DMS79 (cell line): ENCODE results near the gene PDLIM5.
"Not testable (repeated sequence)": the region's sequence is repeated elsewhere in the genome, so short reads cannot be mapped to it uniquely, and the experiment has no call there.

Source experiments
- DNase-seq: peaks from one replicate; lab custom pipeline; 2025; lab: John Stamatoyannopoulos, UW

PDLIM5 gene

GRCh38 chr4:94598758-94599157 lies 147.0 kb downstream of the PDLIM5 start:
- DNase-seq: no peak

GRCh38 chr4:94603170-94603747 lies 151.5 kb downstream of the PDLIM5 start:
- no peak for DNase-seq

- DNase-seq: no peak
Measured at GRCh38 chr4:94605241-94605805, 153.6 kb downstream of the PDLIM5 start.

- DNase-seq: no peak
Measured at GRCh38 chr4:94610145-94610544, 158.4 kb downstream of the PDLIM5 start.

GRCh38 chr4:94613248-94613647 lies 161.5 kb downstream of the PDLIM5 start:
- DNase-seq: no peak

- no peak for DNase-seq
Measured at GRCh38 chr4:94615451-94615850, 163.7 kb downstream of the PDLIM5 start.

- no peak for DNase-seq
Measured at GRCh38 chr4:94621491-94622080, 169.8 kb downstream of the PDLIM5 start.

GRCh38 chr4:94623126-94623911 lies 171.6 kb downstream of the PDLIM5 start:
- no peak for DNase-seq

GRCh38 chr4:94626942-94627341 lies 175.2 kb downstream of the PDLIM5 start:
- no peak for DNase-seq

- not testable (repeated sequence) for DNase-seq
Measured at GRCh38 chr4:94629058-94629457, 177.3 kb downstream of the PDLIM5 start.

- no peak for DNase-seq
Measured at GRCh38 chr4:94629837-94630236, 178.1 kb downstream of the PDLIM5 start.

GRCh38 chr4:94634271-94634670 lies 182.5 kb downstream of the PDLIM5 start:
- no peak for DNase-seq

GRCh38 chr4:94635177-94635576 lies 183.4 kb downstream of the PDLIM5 start:
- no peak for DNase-seq

GRCh38 chr4:94636004-94636403 lies 184.3 kb downstream of the PDLIM5 start:
- no peak for DNase-seq

- DNase-seq: no peak
Measured at GRCh38 chr4:94639298-94639697, 187.6 kb downstream of the PDLIM5 start.

- DNase-seq: no peak
Measured at GRCh38 chr4:94640151-94640550, 188.4 kb downstream of the PDLIM5 start.

GRCh38 chr4:94641702-94642560 lies 190.2 kb downstream of the PDLIM5 start:
- DNase-seq: no peak

GRCh38 chr4:94642561-94642866 lies 190.8 kb downstream of the PDLIM5 start:
- DNase-seq: no peak

GRCh38 chr4:94648699-94649098 lies 197.0 kb downstream of the PDLIM5 start:
- DNase-seq: no peak

GRCh38 chr4:94649381-94650133 lies 197.8 kb downstream of the PDLIM5 start:
- no peak for DNase-seq

- DNase-seq: no peak
Measured at GRCh38 chr4:94650134-94650495, 198.4 kb downstream of the PDLIM5 start.

GRCh38 chr4:94650690-94651089 lies 198.9 kb downstream of the PDLIM5 start:
- no peak for DNase-seq
